SIG-M5 treated with dmso at 0.1 percent for 504 hours (cell line): ENCODE results near the gene DXO.

Source experiments
- DNase-seq: peaks from one replicate; lab custom pipeline; 2025; ENCODE audit not compliant: unreplicated experiment; lab: John Stamatoyannopoulos, UW

Gene DXO

GRCh38 chr6:31930962-31931361, 41.0 kb downstream of the DXO start:
- no peak for DNase-seq

GRCh38 chr6:31928672-31928939, 43.3 kb downstream of the DXO start:
- DNase-seq = no peak

GRCh38 chr6:31927863-31928671, 43.9 kb downstream of the DXO start:
- DNase-seq = no peak

- peak; percentile 10 for DNase-seq
These were observed 44.6 kb downstream of the DXO start, which contains the start of gene C2 for GRCh38 chr6:31927242-31927862. C2 (plus strand) TSS chr6:31927717; CDS start chr6:31927753, 36 bp downstream.

GRCh38 chr6:31922942-31923341, 49.0 kb downstream of the DXO start:
- no peak for DNase-seq

GRCh38 chr6:31920811-31921210, 51.1 kb downstream of the DXO start:
- peak; percentile 74 for DNase-seq
